Fibroblast of mammary gland (primary cell): Measurements from ENCODE around the gene ALX4.

ENCODE experiments used
- DNase-seq: peaks from one replicate; pipeline ENCODE4 v3.0.0-alpha.2; 2010; ENCODE audit warnings: low read depth
- H3K4me3 ChIP-seq: 2 replicates; pipeline ENCODE4 v1.5.1; 2011; ENCODE audit warnings: low read depth, mild to moderate bottlenecking, low read length, moderate library complexity; ENCODE audit not compliant: control insufficient read depth
- CTCF ChIP-seq: conservative IDR thresholded peaks from 2 replicates; pipeline ENCODE4 v1.5.1; 2011; ENCODE audit warnings: low read depth, low read length, inconsistent platforms; ENCODE audit not compliant: control insufficient read depth, insufficient read depth

The ALX4 gene

GRCh38 chr11:44311339-44312261 lies 1.7 kb upstream of the ALX4 start:
- no peak for DNase-seq
- H3K4me3 ChIP-seq, result no peak overlapping the region
- no peak for TF ChIP-seq CTCF

- DNase-seq, result no peak
- no peak overlapping the region for H3K4me3 ChIP-seq
- TF ChIP-seq CTCF, result no peak
Observed at GRCh38 chr11:44310463-44311272, 729 bp upstream of the ALX4 start.

GRCh38 chr11:44310206-44310462 lies 195 bp upstream of the ALX4 start:
- no peak overlapping the region for H3K4me3 ChIP-seq
- TF ChIP-seq CTCF, result no peak
- DNase-seq, result no peak

GRCh38 chr11:44308923-44309477 lies 939 bp downstream of the ALX4 start:
- TF ChIP-seq CTCF, result no peak
- no peak for DNase-seq
- H3K4me3 ChIP-seq, result no peak overlapping the region

- no peak for TF ChIP-seq CTCF
- no peak for DNase-seq
- no peak overlapping the region for H3K4me3 ChIP-seq
Observed at GRCh38 chr11:44308256-44308922, 1.6 kb downstream of the ALX4 start.

GRCh38 chr11:44307340-44308099 lies 2.4 kb downstream of the ALX4 start:
- no peak for DNase-seq
- TF ChIP-seq CTCF, result no peak
- H3K4me3 ChIP-seq, result no peak overlapping the region
